Measurements from ENCODE around the gene BIRC5.

Gene BIRC5

DNA sequence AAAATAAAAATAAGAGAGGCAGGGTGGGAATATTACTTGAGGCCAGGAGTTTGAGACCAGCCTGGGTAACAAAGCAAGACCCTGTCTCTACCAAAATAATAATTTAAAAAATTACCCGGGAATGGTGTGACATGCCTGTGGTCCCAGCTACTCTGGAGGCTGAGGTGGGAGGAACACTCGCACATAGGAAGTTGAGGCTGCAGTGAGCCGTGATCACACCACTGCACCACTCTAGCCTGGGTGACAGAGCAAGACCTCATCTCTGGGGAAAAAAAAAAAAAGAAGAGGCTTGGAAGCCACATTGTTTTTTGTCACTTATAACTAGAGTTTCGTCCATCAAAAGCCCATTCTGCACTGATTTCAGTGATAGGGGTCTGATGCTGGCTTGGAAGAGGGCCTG is 14.1 kb downstream of the BIRC5 start:
- peaks cover 50% of the 10 kb centered on the region for H3K4me1 ChIP-seq (ENCODE audit: control insufficient read depth, low read length)
- H3K27ac ChIP-seq (ENCODE audit: low read depth, low read length), result no peak overlapping the region
- no peak overlapping the region for H3K4me3 ChIP-seq (ENCODE audit: low read length)
- H3K9me3 ChIP-seq (ENCODE audit: control insufficient read depth, insufficient read depth, low read length), result no peaks in the 10 kb centered on the region
- no peaks in the 10 kb centered on the region for H3K79me2 ChIP-seq (ENCODE audit: control insufficient read depth, low read length)
- TF ChIP-seq EZH2phosphoT487 (IDR thresholded peaks at IDR 0.05; ENCODE audit: borderline replicate concordance, low read length), result no peak
- TF ChIP-seq, protein P1, sequence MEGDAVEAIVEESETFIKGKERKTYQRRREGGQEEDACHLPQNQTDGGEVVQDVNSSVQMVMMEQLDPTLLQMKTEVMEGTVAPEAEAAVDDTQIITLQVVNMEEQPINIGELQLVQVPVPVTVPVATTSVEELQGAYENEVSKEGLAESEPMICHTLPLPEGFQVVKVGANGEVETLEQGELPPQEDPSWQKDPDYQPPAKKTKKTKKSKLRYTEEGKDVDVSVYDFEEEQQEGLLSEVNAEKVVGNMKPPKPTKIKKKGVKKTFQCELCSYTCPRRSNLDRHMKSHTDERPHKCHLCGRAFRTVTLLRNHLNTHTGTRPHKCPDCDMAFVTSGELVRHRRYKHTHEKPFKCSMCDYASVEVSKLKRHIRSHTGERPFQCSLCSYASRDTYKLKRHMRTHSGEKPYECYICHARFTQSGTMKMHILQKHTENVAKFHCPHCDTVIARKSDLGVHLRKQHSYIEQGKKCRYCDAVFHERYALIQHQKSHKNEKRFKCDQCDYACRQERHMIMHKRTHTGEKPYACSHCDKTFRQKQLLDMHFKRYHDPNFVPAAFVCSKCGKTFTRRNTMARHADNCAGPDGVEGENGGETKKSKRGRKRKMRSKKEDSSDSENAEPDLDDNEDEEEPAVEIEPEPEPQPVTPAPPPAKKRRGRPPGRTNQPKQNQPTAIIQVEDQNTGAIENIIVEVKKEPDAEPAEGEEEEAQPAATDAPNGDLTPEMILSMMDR (IDR thresholded peaks at IDR 0.05; ENCODE audit: low read depth, low read length, poor library complexity, severe bottlenecking), result no peak
- H3K9me2 ChIP-seq (replicated peaks; ENCODE audit: control insufficient read depth, low read length), result no peaks in the 10 kb centered on the region
- H3K4me2 ChIP-seq (ENCODE audit: low read length), result no peak overlapping the region
- H4K20me1 ChIP-seq (ENCODE audit: control insufficient read depth, insufficient read depth, low read depth, low read length), result no peaks in the 10 kb centered on the region
- H3F3A ChIP-seq (ENCODE audit: control insufficient read depth, insufficient read depth), result peaks cover 30% of the 10 kb centered on the region
- H3K36me3 ChIP-seq (ENCODE audit: control insufficient read depth, low read length), result peaks cover 21% of the 10 kb centered on the region
- H3K27me3 ChIP-seq (ENCODE audit: control insufficient read depth, low read length), result peaks cover 32% of the 10 kb centered on the region

DNA sequence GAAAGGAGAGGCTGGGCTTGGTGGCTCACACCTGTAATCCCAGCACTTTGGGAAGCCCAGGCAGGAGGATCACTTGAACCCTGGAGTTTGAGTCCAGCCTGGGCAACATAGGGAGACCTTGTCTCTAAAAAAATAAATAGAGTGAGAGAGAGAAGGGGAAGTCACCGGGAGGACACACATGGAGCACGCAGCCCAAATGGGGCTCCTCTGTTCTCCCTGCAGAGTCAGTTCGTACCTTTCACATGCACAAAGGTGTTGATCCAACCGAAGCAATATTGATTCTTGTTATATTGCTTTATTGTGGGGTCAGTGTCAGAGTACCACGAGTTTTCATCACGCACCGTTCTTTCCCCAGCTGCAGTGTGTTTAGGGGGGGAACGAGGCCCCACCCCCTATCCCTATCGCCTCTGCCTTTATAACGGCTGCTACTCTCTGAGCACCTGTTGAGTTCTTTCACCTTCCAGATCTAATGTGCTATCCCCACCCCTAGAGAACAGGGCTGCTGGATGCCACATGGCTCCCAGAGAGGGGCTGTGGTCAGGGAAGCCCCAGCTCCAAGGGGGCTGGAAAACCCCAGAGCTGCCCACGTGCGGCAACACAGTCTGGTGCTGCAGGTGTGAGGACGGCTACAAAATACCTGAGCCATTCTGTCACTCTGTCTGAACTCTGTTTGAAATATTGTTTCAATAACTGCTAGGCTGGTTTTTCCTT is 16.4 kb downstream of the BIRC5 start:
- H3K4me2 ChIP-seq (ENCODE audit: low read length), result peak overlapping the region; percentile 53; the same call in 1 of the 2 replicates
- peaks cover 50% of the 10 kb centered on the region for H3K4me1 ChIP-seq (ENCODE audit: control insufficient read depth, low read length)
- no peak overlapping the region for H3K4me3 ChIP-seq (ENCODE audit: low read length)
- no peaks in the 10 kb centered on the region for H3K9me2 ChIP-seq (replicated peaks; ENCODE audit: control insufficient read depth, low read length)
- peaks cover 32% of the 10 kb centered on the region for H3K27me3 ChIP-seq (ENCODE audit: control insufficient read depth, low read length)
- H3K36me3 ChIP-seq (ENCODE audit: control insufficient read depth, low read length), result no peaks in the 10 kb centered on the region; the same call in 1 of the 2 replicates
- no peak for TF ChIP-seq EZH2phosphoT487 (IDR thresholded peaks at IDR 0.05; ENCODE audit: borderline replicate concordance, low read length)
- TF ChIP-seq, protein P1 (IDR thresholded peaks at IDR 0.05; ENCODE audit: low read depth, low read length, poor library complexity, severe bottlenecking), result no peak
- H3K79me2 ChIP-seq (ENCODE audit: control insufficient read depth, low read length), result no peaks in the 10 kb centered on the region
- H4K20me1 ChIP-seq (ENCODE audit: control insufficient read depth, insufficient read depth, low read depth, low read length), result no peaks in the 10 kb centered on the region
- H3F3A ChIP-seq (ENCODE audit: control insufficient read depth, insufficient read depth), result peaks cover 18% of the 10 kb centered on the region
- no peak overlapping the region for H3K27ac ChIP-seq (ENCODE audit: low read depth, low read length)
- no peaks in the 10 kb centered on the region for H3K9me3 ChIP-seq (ENCODE audit: control insufficient read depth, insufficient read depth, low read length)

DNA sequence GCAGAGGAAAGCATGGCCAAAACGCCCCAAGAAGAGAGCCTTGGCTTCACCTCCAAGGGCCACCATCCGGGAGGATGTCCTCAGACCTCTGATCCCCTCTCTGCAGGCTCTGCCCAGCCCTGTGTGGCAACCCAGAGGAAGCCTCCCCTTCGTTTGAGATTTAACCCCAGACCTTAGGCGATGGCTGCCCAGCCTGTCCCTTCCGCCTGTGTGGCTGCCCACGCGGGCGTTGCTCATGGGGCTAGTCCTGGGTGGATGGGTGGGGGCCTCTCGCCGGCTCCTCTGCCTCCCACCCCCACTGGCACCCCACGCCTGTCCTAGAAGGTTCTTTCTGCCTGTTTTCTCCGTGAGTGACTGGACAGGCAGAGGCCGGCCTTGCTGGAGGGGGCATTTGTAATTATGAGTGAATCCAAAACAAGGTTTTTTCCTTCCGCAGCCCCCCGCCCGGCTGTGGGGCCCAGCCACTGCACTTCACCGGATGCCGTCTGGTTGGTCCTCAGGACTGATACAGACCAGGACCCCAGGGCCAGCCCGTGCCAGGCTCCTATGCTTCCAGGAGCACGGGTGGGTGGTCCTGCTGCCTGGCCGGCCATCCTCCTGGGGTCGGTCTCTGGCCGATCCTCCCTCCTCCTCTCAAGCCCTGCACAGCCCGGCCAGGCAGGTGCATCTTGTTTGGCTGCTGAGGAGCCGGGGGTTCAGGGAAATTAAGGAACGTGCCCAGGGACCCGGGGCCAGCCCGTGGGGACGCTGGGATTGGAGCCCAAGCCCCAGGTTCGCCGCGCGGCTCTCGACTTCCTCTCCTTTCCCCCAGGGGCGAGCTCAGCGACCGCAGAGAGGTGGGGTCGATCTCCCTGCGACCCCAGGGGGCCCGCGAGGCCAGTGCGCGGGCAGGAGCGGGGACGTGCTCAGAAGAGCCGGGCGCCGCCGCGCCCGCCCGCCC is 17.2 kb downstream of the BIRC5 start, which contains the start of gene TMEM235:
Gene TMEM235 (plus strand): TSS at position 636 of the 940 bp plus-strand sequence. CDS start 393 bp downstream, outside the sequence.
- H3K4me1 ChIP-seq (ENCODE audit: control insufficient read depth, low read length), result peaks cover 44% of the 10 kb centered on the region
- peaks cover 32% of the 10 kb centered on the region for H3K27me3 ChIP-seq (ENCODE audit: control insufficient read depth, low read length)
- TF ChIP-seq, protein P1 (IDR thresholded peaks at IDR 0.05; ENCODE audit: low read depth, low read length, poor library complexity, severe bottlenecking), result no peak
- TF ChIP-seq EZH2phosphoT487 (IDR thresholded peaks at IDR 0.05; ENCODE audit: borderline replicate concordance, low read length), result peak; percentile 14; the same call in 1 of the 2 replicates
- no peaks in the 10 kb centered on the region for H4K20me1 ChIP-seq (ENCODE audit: control insufficient read depth, insufficient read depth, low read depth, low read length)
- H3K4me3 ChIP-seq (ENCODE audit: low read length), result peak within 1 kb of the TSS; percentile 37; the same call in 1 of the 2 replicates
- H3K79me2 ChIP-seq (ENCODE audit: control insufficient read depth, low read length), result no peaks in the 10 kb centered on the region
- peaks cover 11% of the 10 kb centered on the region for H3F3A ChIP-seq (ENCODE audit: control insufficient read depth, insufficient read depth)
- H3K4me2 ChIP-seq (ENCODE audit: low read length), result peak within 1 kb of the TSS; percentile 53
- no peaks in the 10 kb centered on the region for H3K36me3 ChIP-seq (ENCODE audit: control insufficient read depth, low read length)
- H3K27ac ChIP-seq (ENCODE audit: low read depth, low read length), result no peak within 1 kb of the TSS
- H3K9me2 ChIP-seq (replicated peaks; ENCODE audit: control insufficient read depth, low read length), result no peaks in the 10 kb centered on the region
- H3K9me3 ChIP-seq (ENCODE audit: control insufficient read depth, insufficient read depth, low read length), result no peaks in the 10 kb centered on the region
